GM18499 (cell line): ENCODE measurements around the gene ITGA8.
"Not testable (repeated sequence)": the region's sequence is repeated elsewhere in the genome, so short reads cannot be mapped to it uniquely, and the experiment has no call there.

Experiments used
- ATAC-seq: cut with Tn5 transposase; IDR thresholded peaks from one replicate; pipeline ENCODE4 v1.9.1; 2021; ENCODE audit warnings: moderate number of reproducible peaks; ENCODE audit not compliant: insufficient read depth, unreplicated experiment

Gene ITGA8

GRCh38 chr10:15695852-15696251, 23.9 kb downstream of the ITGA8 start:
- no peak for ATAC-seq

DNA sequence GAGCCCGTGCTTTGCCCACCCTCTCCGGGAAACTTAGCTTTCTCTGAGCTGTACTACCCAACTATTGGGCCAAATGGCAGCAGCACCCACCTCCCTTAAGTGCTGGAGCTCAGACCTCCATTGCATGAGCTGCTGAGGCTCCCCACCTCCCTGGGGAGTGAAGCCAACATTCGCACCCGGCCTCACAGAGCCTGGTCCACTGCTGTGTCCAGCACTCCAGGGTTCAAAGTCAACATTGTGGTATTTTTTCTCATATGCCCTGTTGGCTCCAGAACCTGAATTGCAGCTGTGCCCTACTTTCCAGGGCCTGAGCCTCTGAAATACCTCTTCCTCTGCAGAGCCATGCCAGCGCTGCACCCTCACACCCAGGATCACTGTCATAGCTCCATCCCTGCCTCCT, 29.7 kb downstream of the ITGA8 start:
- no peak for ATAC-seq

DNA sequence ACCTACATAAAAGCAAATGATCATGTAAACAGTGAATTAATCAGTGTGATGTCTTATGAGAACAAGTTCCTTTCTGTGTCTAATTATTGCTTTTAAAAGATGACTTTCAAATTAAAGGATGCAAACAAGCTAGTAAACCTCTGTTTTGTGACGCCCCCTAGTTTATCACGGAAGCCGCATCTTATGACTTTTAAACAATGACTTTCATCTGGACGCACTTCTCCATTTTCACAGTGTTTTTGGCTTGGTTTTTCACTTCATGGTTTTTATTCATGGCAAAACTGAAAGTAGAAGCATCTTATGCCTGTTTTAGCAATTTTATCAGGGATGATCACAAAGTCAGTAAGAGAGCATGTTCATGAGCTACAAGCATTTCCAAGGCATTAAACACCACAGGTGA, 35.0 kb downstream of the ITGA8 start:
- no peak for ATAC-seq

DNA sequence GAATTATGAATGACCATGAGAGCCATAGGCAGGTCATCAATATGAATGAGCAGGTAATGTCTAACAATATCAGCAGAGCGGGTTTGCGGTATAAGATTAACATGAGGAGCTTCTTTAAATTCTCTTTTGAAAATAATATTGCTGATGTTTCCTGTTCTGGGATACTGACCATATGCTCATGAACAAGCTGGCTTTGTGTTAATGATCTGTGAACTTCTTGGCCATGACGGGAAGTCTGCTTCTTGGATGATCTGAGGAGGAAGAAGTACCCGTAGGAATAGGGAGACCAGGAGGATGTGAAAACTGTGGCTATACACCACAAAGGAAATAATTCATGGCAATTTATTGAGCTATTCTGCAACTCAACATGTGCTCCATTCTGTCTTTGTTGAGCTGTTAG, 38.6 kb downstream of the ITGA8 start:
- ATAC-seq = no peak

GRCh38 chr10:15678851-15679250, 40.9 kb downstream of the ITGA8 start:
- no peak for ATAC-seq

DNA sequence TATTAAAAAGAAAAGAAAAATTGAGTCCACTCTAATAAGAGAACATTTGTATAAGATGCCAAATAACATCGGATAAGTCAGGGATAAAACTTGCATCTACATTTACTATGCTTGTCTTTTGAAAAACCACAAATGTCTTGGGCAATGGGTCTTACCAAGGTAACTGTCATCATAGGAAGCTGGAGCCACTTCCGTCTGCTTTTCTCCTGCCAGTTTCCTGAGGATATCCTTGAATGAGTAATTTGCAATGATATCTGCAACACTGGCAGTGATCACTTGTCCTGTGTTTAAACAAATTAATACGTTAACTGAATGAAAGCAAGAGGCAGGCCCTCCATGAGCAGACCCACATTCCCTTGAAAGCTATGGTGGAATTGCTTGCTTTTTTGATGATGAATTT, 47.3 kb downstream of the ITGA8 start:
- ATAC-seq = no peak

DNA sequence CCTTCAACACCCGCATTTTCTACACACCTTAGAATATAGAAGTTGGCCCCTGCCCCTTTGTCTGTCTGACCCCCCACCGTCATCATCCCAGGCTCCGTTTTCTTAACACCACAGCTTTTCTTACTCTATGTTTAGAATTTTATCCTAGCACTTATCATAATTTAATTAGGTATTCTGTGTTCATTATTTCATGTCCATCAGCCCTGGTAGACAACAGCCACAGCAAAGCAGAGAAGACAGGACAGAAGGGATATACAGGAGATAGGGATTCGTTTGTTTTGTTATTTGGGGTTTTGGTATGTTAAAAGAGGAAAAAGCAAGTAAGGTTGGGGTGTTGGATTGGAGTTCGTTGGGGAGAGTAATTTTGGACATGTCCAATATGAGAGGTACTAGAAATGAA, 48.8 kb downstream of the ITGA8 start:
- no peak for ATAC-seq

DNA sequence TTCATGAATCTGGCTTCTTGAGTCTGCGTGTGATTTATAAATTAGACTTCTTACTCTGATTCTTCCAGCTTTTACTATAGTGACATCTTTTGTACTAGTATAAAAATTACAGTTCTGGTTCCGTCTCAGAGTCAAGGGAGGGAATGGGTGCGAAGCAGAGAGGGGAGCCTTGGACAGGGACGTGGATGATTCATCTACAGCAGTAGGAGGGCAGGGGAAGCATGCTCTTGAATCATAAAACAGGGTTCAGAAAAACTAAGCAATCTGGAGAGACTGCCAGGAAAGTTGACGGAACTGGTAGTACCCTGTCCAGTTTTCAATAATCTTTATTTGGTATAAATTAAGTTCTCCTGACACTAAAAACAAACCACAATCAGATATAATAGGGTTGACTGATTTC, 58.1 kb downstream of the ITGA8 start:
- ATAC-seq = no peak

DNA sequence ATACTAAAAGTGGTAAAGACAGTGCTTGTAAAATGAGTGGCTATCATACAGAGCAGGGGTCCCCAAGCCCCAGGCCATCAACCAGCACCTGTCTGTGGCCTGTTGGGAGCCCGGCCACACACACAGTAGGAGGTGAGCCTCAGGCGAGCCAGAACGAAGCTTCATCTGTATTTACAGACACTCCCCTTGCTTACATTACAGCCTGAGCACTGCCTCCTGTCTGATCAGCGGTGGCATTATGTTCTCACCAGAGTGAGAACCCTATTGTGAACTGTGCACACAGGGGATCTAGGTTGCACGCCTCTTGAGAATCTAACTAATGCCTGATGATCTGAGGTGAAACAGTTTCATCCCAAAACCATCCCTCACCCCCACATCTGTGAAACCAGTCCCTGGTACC, 58.7 kb downstream of the ITGA8 start:
- no peak for ATAC-seq

- ATAC-seq = no peak
Observed at GRCh38 chr10:15658069-15658702, 61.5 kb downstream of the ITGA8 start.

DNA sequence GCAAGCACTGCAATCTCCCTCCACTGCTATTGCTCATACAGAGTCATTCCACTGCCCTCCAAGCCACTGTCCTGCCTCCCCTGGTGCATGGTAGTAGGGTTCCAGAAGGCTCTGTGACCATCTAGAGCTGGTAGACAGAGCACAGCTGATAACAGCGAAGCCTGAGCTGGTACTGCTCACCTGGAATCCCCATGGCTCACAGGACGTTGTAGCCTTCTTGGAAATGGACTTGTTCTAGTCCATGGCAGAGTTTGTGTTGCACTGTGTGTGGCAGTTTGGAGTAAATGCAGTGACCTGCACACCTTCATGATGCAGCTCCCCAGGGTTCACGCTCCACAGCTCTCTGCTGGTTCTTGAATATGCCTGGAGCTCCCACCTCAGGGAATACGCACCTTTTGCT, 67.0 kb downstream of the ITGA8 start:
- no peak for ATAC-seq

- no peak for ATAC-seq
Observed at GRCh38 chr10:15652117-15652516, 67.6 kb downstream of the ITGA8 start.

GRCh38 chr10:15651175-15651574, 68.5 kb downstream of the ITGA8 start:
- ATAC-seq = no peak

GRCh38 chr10:15642095-15642494, 77.6 kb downstream of the ITGA8 start:
- no peak for ATAC-seq

GRCh38 chr10:15640536-15641085, 79.1 kb downstream of the ITGA8 start:
- no peak for ATAC-seq

DNA sequence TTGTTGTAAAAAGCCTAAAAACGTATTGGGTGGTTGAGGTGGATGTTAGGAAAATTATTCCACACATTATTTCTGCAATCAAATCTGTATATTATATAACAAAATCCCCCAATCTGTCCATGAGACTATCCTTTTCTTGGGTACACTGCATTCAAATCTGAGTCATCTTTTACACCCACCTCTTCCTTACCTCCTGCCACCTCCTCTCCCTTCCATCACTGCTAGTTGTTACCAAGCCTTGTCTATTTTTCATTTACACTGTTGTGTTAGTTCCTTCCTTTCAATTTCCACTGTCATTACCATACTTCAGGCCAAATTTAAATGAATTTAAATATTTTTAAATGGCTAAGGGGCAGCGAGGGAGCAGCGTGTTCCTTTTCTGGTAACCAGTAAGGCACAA, 83.3 kb downstream of the ITGA8 start:
- ATAC-seq = no peak

GRCh38 chr10:15632456-15633091, 87.1 kb downstream of the ITGA8 start:
- no peak for ATAC-seq

DNA sequence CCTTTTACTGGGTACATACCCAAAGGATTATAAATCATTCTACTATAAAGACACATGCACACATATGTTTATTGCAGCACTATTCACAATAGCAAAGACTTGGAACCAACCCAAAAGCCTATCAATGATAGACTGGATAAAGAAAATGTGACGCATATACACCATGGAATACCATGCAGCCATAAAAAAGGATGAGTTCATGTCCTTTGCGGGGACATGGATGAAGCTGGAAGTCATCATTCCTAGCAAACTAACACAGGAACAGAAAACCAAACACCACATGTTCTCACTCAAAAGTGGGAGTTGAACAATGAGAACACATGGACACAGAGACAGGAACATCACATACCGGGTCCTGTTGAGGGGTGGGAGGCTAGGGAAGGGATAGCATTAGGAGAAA, 88.5 kb downstream of the ITGA8 start:
- not testable (repeated sequence) for ATAC-seq

DNA sequence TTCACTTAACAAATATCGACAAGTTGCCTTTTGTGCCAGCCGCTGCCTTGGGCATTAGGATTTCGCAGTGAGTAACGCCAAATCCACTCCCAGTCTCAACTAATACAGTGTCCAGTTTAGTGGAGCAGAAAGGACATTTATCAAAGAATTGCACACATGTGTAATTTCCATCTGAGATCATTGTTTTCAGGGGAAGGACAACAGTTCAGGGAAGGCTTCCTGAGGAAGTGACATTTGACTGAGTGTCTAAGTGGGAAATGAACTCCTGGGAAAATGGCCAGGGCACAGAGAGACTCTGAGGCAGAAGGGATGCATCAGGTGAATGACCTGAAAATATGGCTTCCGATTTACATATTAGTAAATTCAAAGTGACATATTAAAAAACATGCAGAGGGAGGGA, 89.4 kb downstream of the ITGA8 start:
- no peak for ATAC-seq

GRCh38 chr10:15627617-15628196, 92.0 kb downstream of the ITGA8 start:
- ATAC-seq = no peak

DNA sequence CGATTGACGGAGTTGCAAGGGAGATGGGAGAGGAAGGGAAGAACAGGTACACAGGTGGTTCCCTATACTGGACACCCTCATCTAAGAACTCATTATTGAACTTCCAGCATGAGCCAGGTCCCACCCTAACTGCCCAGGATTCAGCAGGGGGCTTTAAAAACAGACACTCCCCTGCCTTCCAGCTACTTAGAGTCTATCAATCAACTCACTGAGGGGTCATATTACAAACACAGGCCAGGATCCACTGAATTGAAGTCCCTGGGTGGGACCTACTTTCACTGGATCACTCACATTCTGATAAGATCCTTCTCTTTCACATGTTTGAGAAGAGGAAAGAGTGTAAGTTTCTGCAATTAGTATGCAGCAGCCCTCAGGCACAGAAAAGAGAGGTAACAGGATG, 92.8 kb downstream of the ITGA8 start:
- ATAC-seq = no peak

GRCh38 chr10:15625261-15625660, 94.5 kb downstream of the ITGA8 start:
- no peak for ATAC-seq
